VCaP (cell line): ENCODE measurements around the gene MST1.

Source experiments
- H3K27ac ChIP-seq: fragments of 450-650 bp; 2 replicates; pipeline ENCODE4 v1.5.1; 2017
- CTCF ChIP-seq: fragments of 450-650 bp; conservative IDR thresholded peaks from 2 replicates; pipeline ENCODE4 v1.5.1; 2017; ENCODE audit warnings: mild to moderate bottlenecking, moderate library complexity

The MST1 gene

GRCh38 chr3:49636883-49637609, 52.2 kb downstream of the MST1 start:
- TF ChIP-seq CTCF = no peak
- no peak overlapping the region for H3K27ac ChIP-seq

GRCh38 chr3:49634736-49635135, 54.5 kb downstream of the MST1 start:
- H3K27ac ChIP-seq = no peak overlapping the region
- no peak for TF ChIP-seq CTCF
